OCI-LY7 (cell line): Measurements from ENCODE around the gene DAB1.

Experiments used
- CTCF ChIP-seq: fragments of 200-600 bp; sonication (generic); conservative IDR thresholded peaks from 2 replicates; pipeline ENCODE4 v1.5.1; 2014; ENCODE audit warnings: mild to moderate bottlenecking, antibody characterized with exemption, low read length, moderate library complexity, mixed read lengths
- EZH2phosphoT487 ChIP-seq: fragments of 200-600 bp; sonication (generic); IDR thresholded peaks from 2 replicates; pipeline ENCODE4 v1.6.1; 2018; ENCODE audit warnings: low read depth, borderline replicate concordance, mild to moderate bottlenecking, mixed run types, antibody characterized with exemption, low read length, moderate library complexity, mixed read lengths

GRCh38 chr1:57124170-57124569 lies 299.7 kb downstream of the DAB1 start:
- TF ChIP-seq CTCF (no peak), EZH2phosphoT487 (no peak)
